GM19239 (cell line): ENCODE measurements around the gene FREM3.
"Not testable (repeated sequence)": the region's sequence is repeated elsewhere in the genome, so short reads cannot be mapped to it uniquely, and the experiment has no call there.

Experiments
- DNase-seq: peaks from one replicate; pipeline ENCODE4 v3.0.0; 2011; ENCODE audit warnings: low spot score; ENCODE audit not compliant: insufficient read length
- FAIRE-seq: peaks from 2 replicates; lab custom pipeline; 2011; peaks lifted over from hg19 to GRCh38; lab: Jason Lieb, UNC

Gene FREM3

GRCh38 chr4:143700416-143701352, at the start of gene FREM3:
Gene FREM3, minus strand, starts transcription at chr4:143700675. Its CDS starts 0 bp downstream, at chr4:143700675.
- FAIRE-seq (no peak), DNase-seq (no peak)

- no peak for DNase-seq
- FAIRE-seq: no peak
Measured at GRCh38 chr4:143745874-143746273, 45.4 kb upstream of the FREM3 start.

- DNase-seq: no peak
- no peak for FAIRE-seq
Measured at GRCh38 chr4:143743591-143743990, 43.1 kb upstream of the FREM3 start.

- no peak for FAIRE-seq
- no peak for DNase-seq
Measured at GRCh38 chr4:143742834-143743233, 42.4 kb upstream of the FREM3 start.

- FAIRE-seq (no peak), DNase-seq (no peak)
Measured at GRCh38 chr4:143736861-143737260, 36.4 kb upstream of the FREM3 start.

- DNase-seq, FAIRE-seq: not testable (repeated sequence)
Measured at GRCh38 chr4:143736061-143736460, 35.6 kb upstream of the FREM3 start.

- FAIRE-seq (no peak), DNase-seq (no peak)
Measured at GRCh38 chr4:143728166-143728565, 27.7 kb upstream of the FREM3 start.

- DNase-seq: no peak
- no peak for FAIRE-seq
Measured at GRCh38 chr4:143726714-143727113, 26.2 kb upstream of the FREM3 start.

GRCh38 chr4:143721317-143721716, 20.8 kb upstream of the FREM3 start:
- no peak for FAIRE-seq
- no peak for DNase-seq

- not testable (repeated sequence) for DNase-seq, FAIRE-seq
Measured at GRCh38 chr4:143718748-143719147, 18.3 kb upstream of the FREM3 start.

- DNase-seq (no peak), FAIRE-seq (no peak)
Measured at GRCh38 chr4:143713955-143714625, 13.6 kb upstream of the FREM3 start.

GRCh38 chr4:143713553-143713952, 13.1 kb upstream of the FREM3 start:
- DNase-seq: no peak
- no peak for FAIRE-seq

GRCh38 chr4:143712155-143712550, 11.7 kb upstream of the FREM3 start:
- FAIRE-seq: no peak

GRCh38 chr4:143711543-143712154, 11.2 kb upstream of the FREM3 start:
- no peak for FAIRE-seq
- DNase-seq: no peak

More at GRCh38 chr4:143712155-143712550, 11.7 kb upstream of the FREM3 start:
- no peak for DNase-seq

- FAIRE-seq (no peak), DNase-seq (no peak)
Measured at GRCh38 chr4:143701365-143701764, 890 bp upstream of the FREM3 start.

- DNase-seq (no peak), FAIRE-seq (no peak)
Measured at GRCh38 chr4:143700046-143700415, 444 bp downstream of the FREM3 start.

GRCh38 chr4:143699331-143700045, 987 bp downstream of the FREM3 start:
- DNase-seq (no peak), FAIRE-seq (no peak)

GRCh38 chr4:143693856-143694255, 6.6 kb downstream of the FREM3 start:
- FAIRE-seq (no peak), DNase-seq (no peak)

GRCh38 chr4:143692241-143692640, 8.2 kb downstream of the FREM3 start:
- FAIRE-seq: no peak
- no peak for DNase-seq

GRCh38 chr4:143679434-143679833, 21.0 kb downstream of the FREM3 start:
- FAIRE-seq (no peak), DNase-seq (no peak)
